ENCODE data around the gene BUD23.
"Not testable (repeated sequence)": the region's sequence is repeated elsewhere in the genome, so short reads cannot be mapped to it uniquely, and the experiment has no call there.

The BUD23 gene

DNA sequence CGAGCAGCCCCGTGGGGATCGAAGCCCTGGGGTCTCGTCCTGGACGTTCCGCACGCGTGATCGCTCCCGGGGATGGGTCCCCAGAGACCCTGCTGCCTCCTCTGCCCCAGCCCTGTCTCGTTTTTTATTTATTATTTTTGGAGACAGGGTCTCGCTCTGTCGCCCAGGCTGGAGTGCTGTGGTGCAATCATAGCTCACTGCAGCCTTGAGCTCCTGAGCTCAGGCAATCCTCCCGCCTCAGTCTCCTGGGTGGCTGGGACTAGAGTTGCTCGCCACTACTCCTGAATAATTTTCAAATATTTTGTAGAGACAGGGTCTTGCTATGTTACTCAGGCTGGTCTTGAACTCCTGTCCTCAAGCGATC lies 36.4 kb downstream of the BUD23 start:
- DNase-seq = no peak

DNA sequence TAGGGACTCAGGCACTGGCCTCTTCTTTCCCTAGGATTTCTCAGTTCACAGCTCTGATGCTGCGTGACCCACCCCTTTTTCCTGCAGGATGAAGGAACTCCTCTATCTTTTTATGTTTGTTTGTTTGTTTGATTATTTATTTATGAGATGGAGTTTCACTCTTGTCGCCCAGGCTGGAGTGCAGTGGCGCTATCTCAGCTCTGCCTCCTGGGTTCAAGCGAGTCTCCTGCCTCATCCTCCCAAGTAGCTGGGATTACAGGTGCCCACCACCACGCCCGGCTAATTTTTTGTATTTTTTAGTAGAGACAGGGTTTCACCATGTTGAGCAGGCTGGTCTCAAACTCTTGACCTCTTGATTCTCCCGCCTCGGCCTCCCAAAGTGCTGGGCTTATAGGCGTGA lies 37.0 kb downstream of the BUD23 start:
- not testable (repeated sequence) for DNase-seq

DNA sequence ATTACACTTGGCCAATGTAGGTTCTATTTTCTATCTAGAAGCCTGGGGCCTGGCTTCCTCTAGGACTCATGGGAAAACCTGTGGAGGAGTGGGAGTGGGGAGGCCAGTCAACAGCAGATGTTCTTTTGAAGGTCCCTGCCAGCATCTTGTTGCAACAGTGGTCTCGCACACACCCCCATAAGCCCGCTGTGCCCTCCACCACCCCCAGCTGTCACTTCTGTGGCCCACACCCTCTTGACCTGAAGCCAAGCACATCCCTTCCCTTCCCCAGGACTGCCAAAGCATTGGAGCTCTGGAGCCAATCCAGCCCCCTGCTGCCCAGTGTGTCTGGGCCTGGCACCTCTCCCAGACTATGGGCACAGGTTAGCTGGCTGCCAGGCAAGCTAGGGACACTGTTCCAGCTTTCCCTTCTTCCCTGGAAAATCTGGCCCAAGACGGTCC lies 38.0 kb downstream of the BUD23 start:
- DNase-seq = no peak

DNA sequence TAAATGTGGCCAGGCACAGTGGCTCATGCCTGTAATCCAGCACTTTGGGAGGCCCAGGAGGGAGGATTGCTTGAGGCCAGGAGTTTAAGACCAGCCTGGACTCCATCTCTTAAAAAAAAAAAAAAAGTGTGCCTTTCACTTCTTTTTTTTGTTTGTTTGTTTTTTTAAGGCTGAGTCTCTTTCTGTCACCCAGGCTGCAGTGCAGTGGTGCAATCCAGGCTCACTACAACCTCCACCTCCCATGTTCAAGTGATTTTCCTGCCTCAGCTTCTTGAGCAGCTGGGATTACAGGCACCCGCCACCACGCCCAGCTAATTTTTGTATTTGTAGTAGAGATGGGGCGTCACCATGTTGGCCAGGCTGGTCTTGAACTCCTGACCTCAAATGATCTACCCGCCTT lies 38.8 kb downstream of the BUD23 start:
- DNase-seq = not testable (repeated sequence)

DNA sequence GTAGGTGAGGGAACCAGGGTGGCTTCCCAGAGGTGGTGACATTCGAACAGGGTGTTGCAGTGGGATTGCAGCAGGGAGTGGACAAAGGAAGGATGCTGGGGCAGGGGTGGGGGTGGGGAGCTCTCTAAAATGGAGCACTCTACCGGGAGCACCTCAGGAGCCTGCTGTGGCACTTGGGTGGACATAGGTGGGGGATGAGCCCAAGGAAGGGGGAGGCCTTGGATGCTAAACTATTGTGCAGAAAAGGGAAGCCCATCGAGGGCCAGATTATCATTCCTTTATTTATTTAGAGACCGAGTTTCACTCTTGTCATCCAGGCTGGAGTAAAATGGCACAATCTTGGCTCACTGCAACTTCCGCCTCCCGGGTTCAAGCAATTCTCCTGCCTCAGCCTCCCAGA lies 39.4 kb downstream of the BUD23 start:
- DNase-seq = no peak

DNA sequence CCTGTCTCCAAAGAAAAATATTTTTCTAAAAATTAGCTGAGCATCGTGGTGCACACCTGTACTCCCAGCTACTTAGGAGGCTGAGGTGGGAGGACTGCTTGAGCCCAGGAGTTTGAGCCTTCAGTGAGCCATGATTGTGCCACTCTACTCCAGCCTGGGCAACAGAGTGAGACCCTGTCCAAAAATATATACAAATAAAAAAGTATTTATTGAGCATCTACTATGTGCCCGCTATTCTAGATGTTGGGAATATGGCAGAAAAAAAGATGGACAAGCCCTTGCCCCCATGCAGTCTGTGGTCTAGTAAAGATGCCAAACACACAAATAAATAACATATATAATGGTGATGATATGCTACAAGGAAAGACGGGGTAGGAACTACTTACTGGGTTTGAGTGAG lies 40.4 kb downstream of the BUD23 start:
- DNase-seq = no peak

DNA sequence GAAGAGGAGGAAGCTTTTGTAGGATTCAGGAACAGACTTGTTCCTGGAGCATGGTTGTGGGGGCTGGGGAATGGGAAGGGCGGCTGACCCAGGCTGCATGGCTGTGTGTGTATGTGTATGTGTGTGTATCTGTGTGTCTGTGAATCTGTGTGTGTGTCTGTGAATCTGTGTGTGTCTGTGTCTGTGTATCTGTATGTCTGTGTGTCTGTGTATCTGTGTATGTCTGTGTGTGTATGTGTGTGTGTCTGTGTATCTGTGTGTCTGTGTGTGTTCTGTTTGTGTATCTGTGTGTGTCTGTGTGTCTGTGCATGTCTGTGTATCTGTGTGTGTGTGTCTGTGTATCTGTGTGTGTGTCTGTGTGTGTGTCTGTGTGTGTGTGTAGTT lies 42.7 kb downstream of the BUD23 start:
- no peak for DNase-seq

DNA sequence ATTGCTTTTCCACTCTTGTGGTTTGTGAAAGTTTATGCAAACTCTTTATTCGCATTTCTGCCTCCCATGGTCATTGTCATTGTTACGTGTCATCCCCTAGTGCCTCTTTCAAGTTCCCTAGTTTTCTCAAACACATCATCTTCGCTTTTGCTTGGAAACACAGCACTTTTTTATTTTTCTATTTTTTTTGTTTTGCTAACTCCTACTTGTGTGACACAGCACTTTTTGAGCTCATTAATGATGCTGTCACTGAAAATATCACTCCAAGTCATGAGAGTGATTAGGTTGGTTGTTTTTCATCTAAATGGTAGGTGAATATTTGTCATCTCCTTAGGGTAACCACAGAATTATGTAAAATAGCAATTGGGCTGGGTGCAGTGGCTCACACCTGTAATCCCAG lies 44.6 kb downstream of the BUD23 start:
- DNase-seq = no peak

DNA sequence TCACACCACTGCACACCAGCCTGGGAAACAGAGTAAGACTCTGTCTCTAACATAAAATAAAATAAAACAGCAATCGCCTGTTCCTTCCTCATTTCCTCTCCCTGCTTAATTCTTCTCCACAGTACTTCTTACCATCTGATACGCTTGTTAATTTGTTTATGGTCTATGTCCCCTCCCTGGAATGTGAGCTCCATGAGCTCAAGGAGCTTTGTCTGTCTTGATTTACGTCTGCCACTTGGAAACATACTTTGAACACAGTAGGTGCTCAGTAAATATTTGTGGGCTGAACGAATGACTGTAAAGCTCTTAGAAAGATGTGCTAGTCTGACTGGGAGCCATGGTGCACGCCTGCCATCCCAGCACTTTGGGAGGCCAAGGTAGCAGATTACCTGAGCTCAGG lies 45.2 kb downstream of the BUD23 start:
- no peak for DNase-seq

DNA sequence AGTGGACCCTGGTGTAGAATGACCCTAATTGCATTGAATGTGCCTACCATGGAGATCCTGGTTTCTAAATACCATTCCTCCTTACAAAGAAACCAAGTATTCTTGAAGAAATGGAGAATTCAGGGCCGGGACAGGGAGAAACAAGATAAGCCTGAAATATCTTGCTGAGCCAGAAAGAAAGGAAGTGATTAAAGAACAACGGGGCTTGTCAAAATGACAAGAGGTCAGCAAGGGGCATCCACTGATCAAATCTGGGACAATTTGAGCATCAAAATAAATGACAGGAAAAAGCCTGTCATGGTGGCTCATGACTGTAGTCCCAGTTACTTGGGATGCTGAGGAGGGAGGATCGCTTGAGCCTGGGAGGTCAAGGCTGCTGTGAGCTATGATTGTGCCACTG lies 47.1 kb downstream of the BUD23 start:
- DNase-seq = no peak

DNA sequence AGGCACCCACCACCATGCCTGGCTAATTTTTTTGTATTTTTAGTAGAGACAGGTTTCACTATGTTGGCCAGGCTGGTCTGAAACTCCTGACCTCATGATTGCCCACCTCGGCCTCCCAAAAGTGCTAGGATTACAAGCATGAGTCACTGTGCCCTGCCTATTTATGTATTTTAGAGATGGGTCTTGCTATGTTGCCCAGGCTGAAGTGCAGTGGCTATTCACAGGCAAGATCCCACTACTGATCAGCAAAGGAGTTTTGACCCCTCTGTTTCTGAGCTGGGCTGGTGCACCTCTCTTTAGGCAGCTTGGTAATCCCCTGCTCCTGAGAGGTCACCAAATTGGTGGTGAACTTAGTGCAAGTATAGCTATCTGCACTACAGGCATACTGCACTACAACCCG lies 49.0 kb downstream of the BUD23 start:
- DNase-seq = no peak

DNA sequence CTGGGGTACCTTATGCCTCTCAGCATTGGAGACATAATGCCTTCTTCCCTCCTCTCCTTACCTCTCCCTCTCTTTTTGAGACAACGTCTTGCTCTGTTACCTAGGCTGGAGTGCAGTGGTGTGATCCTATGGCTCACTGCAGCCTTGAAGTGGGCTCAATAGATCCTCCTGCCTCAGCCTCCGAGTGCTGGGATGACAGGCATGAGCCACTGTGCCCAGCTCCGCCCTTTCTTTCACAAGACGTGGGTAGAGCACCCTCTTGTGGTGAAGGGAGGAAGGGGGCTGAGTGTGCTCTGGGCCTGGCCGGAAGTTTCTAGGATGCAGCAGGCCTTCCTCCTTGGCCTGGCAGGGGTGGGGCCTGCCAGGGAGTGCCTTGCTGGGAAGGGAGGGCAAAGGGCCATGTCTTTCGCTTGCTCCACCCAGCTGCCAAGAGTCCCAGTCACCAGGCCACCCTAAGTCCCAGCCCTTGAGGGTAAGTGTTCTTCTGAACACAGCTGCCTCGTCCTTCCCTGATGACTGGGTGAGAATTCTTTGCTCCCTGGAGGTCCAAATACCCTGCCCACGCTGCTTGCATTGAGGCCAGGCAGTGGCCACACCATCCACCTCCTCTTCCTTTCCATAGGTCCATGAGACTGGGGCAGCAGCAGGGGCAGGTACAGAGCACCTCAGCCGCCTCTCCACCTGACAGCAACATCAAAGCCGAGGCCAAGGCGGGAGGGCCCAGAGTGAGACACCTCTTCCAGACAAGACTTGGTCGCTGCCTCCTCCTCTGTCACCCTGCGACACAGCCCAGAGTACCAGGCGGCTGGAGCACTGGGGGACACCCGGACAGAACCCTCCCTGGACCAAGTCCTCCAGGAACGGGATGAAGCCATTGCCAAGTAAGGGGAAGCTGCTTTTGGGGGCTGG lies 51.5 kb downstream of the BUD23 start:
- peak; percentile 96 for DNase-seq

DNA sequence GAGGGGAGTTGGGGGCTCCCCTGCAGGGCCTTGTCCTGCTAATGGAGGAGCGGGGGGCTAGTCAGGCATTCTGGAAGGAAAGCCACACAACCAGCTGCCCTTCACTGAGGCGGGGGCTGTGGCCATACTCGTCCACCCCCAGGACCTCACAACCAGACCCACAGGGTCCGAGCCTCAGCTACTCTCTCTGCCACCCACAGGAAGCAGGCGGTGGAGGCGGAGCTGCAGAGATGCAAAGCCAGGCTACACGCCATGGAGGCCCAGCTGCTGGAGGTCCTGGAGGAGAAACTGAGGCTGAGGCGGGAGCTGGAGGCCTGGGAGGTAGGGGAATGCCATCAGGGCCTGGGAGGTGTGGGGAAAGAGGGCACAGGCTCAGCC lies 52.1 kb downstream of the BUD23 start:
- no peak for DNase-seq

DNA sequence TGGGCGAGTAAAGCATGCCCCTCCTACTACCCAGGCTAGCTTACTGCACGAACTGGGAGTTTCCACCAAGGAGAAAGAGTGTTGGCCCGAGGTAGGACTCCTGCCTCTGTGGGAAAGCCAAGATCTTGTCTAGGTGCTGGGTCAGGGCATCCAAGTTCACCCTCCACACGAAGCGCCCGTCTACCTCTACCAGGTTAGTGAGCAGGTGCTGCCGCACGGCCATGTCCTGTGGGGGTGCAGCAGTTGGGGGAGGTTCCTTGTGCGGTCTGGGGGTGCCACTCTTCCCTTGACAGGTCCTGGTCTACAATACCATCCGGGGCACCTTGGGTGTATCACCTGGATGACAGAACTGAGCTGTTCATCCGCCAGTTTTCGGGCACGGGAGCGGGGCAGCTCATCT lies 53.5 kb downstream of the BUD23 start:
- DNase-seq = no peak

DNA sequence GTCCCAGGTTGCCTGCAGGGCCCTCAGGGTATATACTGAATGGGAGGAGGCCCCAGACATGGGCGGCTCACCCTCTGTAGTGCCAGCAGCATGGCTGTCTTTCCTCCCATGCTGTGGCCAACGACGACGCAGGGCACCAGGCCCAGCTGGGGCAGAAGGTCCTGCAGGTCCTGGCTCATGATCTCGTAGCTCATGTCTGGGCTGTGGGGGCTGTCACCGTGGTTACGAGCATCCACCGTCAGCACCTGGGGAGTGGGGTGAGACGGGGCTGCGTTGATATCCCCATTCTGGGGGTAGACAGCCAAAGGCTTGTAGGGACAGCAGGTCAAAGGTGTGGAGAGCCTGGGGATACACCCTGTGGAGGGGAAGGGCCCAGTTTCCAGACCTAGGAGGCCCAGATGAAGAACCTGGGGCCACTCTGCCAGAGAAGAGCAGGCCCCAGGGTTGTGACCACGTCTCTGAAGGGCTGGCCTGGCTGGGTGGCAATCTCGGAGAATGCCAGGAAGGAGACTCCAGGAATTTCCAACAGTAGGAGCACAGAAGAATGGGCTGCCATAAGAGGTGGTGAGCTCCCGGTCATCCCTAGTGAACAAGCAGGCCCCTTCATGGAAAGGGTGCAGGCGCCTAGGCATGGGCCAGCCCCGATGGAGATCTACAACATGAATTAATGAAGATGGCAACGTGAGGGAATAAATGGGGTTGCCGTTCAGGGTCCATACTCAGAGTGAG lies 54.3 kb downstream of the BUD23 start:
- DNase-seq = no peak

DNA sequence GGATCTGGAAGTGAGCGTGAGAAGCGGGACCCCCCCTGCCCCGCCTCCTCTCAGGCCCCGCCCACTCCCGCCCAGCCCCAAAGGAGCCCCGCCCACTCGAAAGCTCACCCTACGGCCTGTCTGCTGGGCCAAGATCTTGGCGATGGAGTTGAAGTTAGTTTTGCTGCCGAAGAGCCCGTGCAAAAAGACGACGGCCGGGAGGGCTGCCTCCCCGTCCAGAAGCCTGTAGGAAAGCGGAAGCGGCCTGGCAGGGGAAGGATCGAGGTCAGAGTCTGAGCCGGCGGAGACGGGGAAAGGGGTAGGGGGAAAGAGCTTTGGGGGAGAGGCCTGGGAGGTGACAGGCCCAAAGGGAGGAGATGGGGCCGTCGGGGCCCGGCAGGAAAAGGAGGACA lies 54.8 kb downstream of the BUD23 start:
- peak; percentile 66 for DNase-seq

DNA sequence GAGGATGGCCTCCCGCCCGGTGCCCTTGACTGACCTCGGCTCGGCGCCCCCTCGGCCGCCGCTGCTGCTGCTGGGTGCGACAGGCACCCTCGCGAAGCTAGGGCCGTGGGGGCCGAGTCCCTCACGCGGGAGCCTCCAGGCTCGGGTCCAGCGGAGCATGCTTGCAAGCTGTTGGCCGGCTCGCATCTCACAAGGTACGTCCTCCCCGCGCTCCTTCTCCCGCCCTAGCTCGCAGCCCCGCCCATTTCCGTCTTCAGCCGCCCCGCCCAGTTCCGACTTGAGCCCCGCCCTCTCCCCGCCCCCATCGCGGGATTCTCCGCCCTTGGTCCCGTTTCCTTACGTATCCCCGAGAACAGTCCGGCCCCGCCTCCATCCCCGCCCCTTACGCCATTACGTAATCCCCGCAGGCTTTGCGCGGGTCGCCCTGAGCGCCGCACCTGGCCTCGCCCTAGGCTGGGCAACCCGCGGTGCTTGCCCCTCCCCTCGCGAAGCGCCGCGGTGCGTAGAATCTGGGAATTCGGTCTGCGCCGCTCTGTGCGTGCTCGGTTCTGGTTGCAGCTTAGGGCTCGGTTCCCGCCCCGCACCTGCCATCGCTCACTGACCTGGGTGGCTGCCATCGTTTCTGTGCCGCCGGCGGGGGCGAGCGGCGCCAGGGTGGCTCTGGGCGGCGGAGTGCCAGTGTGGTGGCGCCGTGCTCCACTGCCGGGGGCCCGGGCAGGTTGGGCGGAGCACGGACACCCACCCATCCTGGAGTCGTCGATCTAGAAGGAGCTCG lies 55.4 kb downstream of the BUD23 start, which contains the start of gene ABHD11:
Gene ABHD11 (minus strand): TSS at position 191 of the 775 bp plus-strand sequence. CDS start 32 bp downstream, at position 159.
- peak; percentile 90 for DNase-seq

DNA sequence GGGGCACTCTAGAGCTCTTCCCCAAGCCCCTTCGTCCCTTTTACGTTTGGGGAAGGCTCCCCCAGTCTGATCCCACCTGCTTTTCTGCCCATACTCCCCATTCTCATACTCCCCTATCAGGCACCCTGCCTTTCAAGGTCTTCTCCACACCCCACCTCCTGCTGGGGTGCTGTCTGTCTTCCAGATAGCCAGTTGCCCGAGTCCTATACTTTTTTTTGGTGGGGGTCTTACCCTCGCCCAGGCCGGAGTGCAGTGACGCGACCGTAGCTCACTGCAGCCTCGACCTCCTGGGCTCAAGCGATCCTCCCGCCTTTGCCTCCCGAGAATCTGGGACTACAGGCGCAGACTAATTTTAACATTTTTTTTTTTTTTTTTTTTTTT lies 56.0 kb downstream of the BUD23 start:
- DNase-seq = no peak

DNA sequence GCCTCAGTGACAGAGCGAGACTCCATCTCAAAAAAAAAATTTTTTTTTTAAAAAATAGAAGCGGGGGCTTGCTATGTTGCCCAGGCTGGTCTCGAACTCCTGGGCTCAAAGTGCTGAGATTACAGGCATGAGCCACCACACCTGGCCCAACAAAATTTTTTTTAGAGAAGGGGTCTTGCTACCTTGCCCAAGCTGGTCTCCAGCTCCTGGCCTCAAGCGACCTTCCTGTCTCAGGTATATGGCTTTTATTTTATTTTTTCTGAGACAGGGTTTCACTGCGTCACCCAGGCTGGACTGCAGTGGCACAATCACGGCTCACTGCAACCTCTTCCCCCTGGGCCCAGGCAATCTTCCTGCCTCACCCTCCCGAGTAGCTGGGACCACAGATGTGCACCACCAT lies 56.8 kb downstream of the BUD23 start:
- no peak for DNase-seq

DNA sequence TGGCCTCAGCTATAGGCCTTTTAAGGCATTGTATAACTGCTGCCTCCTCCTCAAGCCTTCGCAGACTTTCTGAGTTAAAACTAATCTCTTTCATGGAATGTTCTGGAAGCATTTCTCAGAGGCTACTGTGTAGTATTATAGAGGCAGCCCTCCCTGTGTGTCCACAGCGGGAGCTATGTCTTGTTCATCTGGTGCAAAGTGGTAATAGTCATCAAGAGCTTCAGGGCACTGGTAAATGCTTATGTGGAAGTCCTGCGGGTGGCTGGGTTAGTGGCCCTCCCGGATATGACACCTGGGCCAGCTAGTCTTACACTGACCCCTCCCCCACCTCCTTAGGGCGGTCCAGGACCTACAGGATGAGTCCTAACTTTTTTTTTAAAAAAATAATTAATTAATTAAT lies 57.4 kb downstream of the BUD23 start:
- no peak for DNase-seq

DNA sequence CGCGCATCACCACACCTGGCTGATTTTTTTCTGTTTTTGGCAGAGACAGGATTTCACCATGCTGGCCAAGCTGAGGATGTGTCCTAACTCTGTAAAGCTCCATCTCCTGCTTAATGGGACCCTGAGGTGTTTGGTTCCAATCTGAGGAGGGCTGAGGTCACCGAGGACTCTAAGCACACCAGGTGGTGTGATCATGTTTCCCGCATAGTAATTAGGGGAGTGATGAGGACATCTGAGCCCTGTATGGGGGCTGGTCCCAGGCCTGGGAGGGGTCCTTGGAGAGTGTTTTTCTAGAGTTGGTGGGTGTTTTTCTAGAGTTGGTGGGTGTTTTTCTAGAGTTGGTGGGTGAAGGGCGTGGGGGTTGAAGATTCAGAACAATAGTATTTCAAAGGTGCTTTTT lies 58.2 kb downstream of the BUD23 start:
- no peak for DNase-seq

DNA sequence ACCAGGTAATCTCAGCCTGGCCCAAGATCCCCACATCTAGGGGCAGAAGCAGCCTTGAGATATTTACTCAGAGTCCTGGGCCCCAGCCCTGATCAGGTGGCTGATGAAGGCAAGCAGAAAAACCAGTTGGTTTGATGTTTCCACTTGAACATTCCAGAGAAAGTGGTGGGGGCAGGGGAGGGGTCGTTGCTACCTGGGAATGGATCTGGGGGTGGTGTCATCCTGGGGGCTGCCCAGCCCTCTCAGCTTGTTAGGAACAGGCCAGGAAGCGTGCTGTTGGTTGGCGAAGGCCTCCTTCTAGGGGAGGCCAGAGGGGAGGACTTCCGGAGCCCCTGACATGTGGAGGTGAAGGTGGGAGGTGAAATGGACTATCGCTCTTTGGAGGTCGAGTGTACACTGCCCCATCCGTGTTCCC lies 58.9 kb downstream of the BUD23 start:
- DNase-seq = no peak
